HEK293 (cell line): ENCODE results near the gene LYPLAL1.

Source experiments
- CTCF ChIA-PET: fragments of 350-600 bp; formaldehyde crosslinking; extraction: SDS; loops from one replicate; lab custom pipeline; 2021; ENCODE audit warnings: antibody characterized with exemption; lab: Yijun Ruan, JAX
- POLR2A ChIA-PET: fragments of 300-600 bp; formaldehyde crosslinking; extraction: SDS; loops from one replicate; lab custom pipeline; 2020; ENCODE audit warnings: antibody characterized with exemption, inconsistent platforms; lab: Yijun Ruan, JAX
- H3K27ac ChIP-seq: fragments of 200-500 bp; sonication (Bioruptor generic); 2 replicates; pipeline ENCODE4 v1.5.1; 2014; ENCODE audit warnings: low read depth, low read length, control low read depth, inconsistent platforms; ENCODE audit errors: extremely low read depth
- H3K36me3 ChIP-seq, 2 experiments: fragments of 200-500 bp in 1 of 2; sonication (Bioruptor generic) in 1 of 2; 1 replicate in 1 of 2; 2 replicates in 1 of 2; pipeline ENCODE4 v1.5.1; 2014 to 2017; ENCODE audit warnings: inconsistent platforms in 2 of 2, low read length in 2 of 2; ENCODE audit not compliant: control insufficient read depth in 2 of 2, insufficient read depth in 1 of 2
- H3K4me1 ChIP-seq: fragments of 200-500 bp; sonication (Bioruptor generic); 2 replicates; pipeline ENCODE4 v1.5.1; 2014; ENCODE audit warnings: mild to moderate bottlenecking, low read length, inconsistent platforms; ENCODE audit not compliant: control insufficient read depth, insufficient read depth
- H3K4me3 ChIP-seq: 2 replicates; pipeline ENCODE4 v1.5.1; 2011; ENCODE audit warnings: low read depth, mild to moderate bottlenecking, control low read depth, low read length, moderate library complexity
- H3K9me3 ChIP-seq: fragments of 200-500 bp; sonication (Bioruptor generic); 2 replicates; pipeline ENCODE4 v1.5.1; 2014; ENCODE audit warnings: low read depth, low read length, inconsistent platforms; ENCODE audit not compliant: control insufficient read depth, insufficient read depth
- ATF2 ChIP-seq: fragments of 450-650 bp; formaldehyde crosslinking; IDR thresholded peaks from 2 replicates; pipeline ENCODE4 v1.5.1; 2016; ENCODE audit warnings: missing biosample characterization, missing genetic modification characterization, low read depth
- EGR2 ChIP-seq: fragments of 450-650 bp; formaldehyde crosslinking; IDR thresholded peaks from 2 replicates; pipeline ENCODE4 v1.5.1; 2016; ENCODE audit warnings: low read depth, missing biosample characterization, missing genetic modification characterization
- ELK4 ChIP-seq: IDR thresholded peaks from 2 replicates; pipeline ENCODE4 v1.6.1; 2011; ENCODE audit warnings: mild to moderate bottlenecking, low read depth, low read length, borderline replicate concordance
- FEZF1 ChIP-seq: fragments of 450-650 bp; formaldehyde crosslinking; IDR thresholded peaks from 2 replicates; pipeline ENCODE4 v1.5.1; 2016; ENCODE audit warnings: missing biosample characterization, missing genetic modification characterization
- GLIS1 ChIP-seq: fragments of 450-650 bp; formaldehyde crosslinking; IDR thresholded peaks from 2 replicates; pipeline ENCODE4 v1.5.1; 2016; ENCODE audit warnings: missing biosample characterization, missing genetic modification characterization
- IKZF3 ChIP-seq: fragments of 450-650 bp; IDR thresholded peaks from 2 replicates; pipeline ENCODE4 v1.5.0; 2018; ENCODE audit warnings: missing biosample characterization, mild to moderate bottlenecking, missing genetic modification characterization, moderate library complexity
- PRDM1 ChIP-seq: fragments of 450-650 bp; formaldehyde crosslinking; IDR thresholded peaks from 2 replicates; pipeline ENCODE4; 2016; ENCODE audit warnings: missing biosample characterization, missing genetic modification characterization
- PRDM2 ChIP-seq: fragments of 450-650 bp; formaldehyde crosslinking; IDR thresholded peaks from 2 replicates; pipeline ENCODE4 v1.5.1; 2016; ENCODE audit warnings: missing biosample characterization, missing genetic modification characterization, borderline replicate concordance
- SP2 ChIP-seq: fragments of 450-650 bp; formaldehyde crosslinking; IDR thresholded peaks from 2 replicates; pipeline ENCODE4 v1.5.1; 2016; ENCODE audit warnings: missing biosample characterization, missing genetic modification characterization
- ZBTB48 ChIP-seq: fragments of 450-650 bp; formaldehyde crosslinking; IDR thresholded peaks from 2 replicates; pipeline ENCODE4 v1.5.1; 2016; ENCODE audit warnings: missing biosample characterization, missing genetic modification characterization
- ZFHX2 ChIP-seq: fragments of 450-650 bp; formaldehyde crosslinking; conservative IDR thresholded peaks from 2 replicates; pipeline ENCODE4 v1.5.1; 2016; ENCODE audit warnings: missing biosample characterization, missing genetic modification characterization
- ZNF184 ChIP-seq: fragments of 450-650 bp; IDR thresholded peaks from 2 replicates; pipeline ENCODE4 v1.5.1; 2018; ENCODE audit warnings: missing biosample characterization, mild to moderate bottlenecking, missing genetic modification characterization
- ZNF2 ChIP-seq: fragments of 450-650 bp; formaldehyde crosslinking; IDR thresholded peaks from 2 replicates; pipeline ENCODE4 v1.5.1; 2016; ENCODE audit warnings: missing biosample characterization, missing genetic modification characterization
- ZNF248 ChIP-seq: fragments of 450-650 bp; formaldehyde crosslinking; IDR thresholded peaks from 2 replicates; pipeline ENCODE4 v1.5.1; 2017; ENCODE audit warnings: missing biosample characterization, missing genetic modification characterization
- ZNF362 ChIP-seq: fragments of 450-650 bp; formaldehyde crosslinking; IDR thresholded peaks from 2 replicates; pipeline ENCODE4 v1.5.1; 2016; ENCODE audit warnings: missing biosample characterization, missing genetic modification characterization
- ZNF664 ChIP-seq: fragments of 450-650 bp; formaldehyde crosslinking; IDR thresholded peaks from 2 replicates; pipeline ENCODE4 v1.5.1; 2016; ENCODE audit warnings: missing biosample characterization, missing genetic modification characterization
- ZNF843 ChIP-seq: fragments of 450-650 bp; formaldehyde crosslinking; IDR thresholded peaks from 2 replicates; pipeline ENCODE4 v1.5.1; 2016; ENCODE audit warnings: missing biosample characterization, missing genetic modification characterization

LYPLAL1 gene

GRCh38 chr1:219189021-219189824 lies 15.5 kb downstream of the LYPLAL1 start (continued):
- TF ChIP-seq PRDM2 (tag by site-specific recombination) (no peak), FEZF1 (tag by site-specific recombination) (peak; percentile 53; the same call in 1 of the 2 replicates), ZNF843 (0 out of 2 replicates have a peak, but pooled peaks have one; percentile 49), ZNF248 (tag by site-specific recombination) (no peak), ATF2 (tag by site-specific recombination) (0 out of 2 replicates have a peak, but pooled peaks have one; percentile 33), ZFHX2 (tag by site-specific recombination) (no peak), ZNF184 (tag by site-specific recombination) (0 out of 2 replicates have a peak, but pooled peaks have one; percentile 56), ZNF2 (no peak), ZNF362 (tag by site-specific recombination) (peak; percentile 98), ZBTB48 (tag by site-specific recombination) (no peak), IKZF3 (tag by site-specific recombination) (no peak), ELK4 (no peak), SP2 (tag by site-specific recombination) (no peak), PRDM1 (tag by site-specific recombination) (peak; percentile 22; the same call in 1 of the 2 replicates), GLIS1 (tag by site-specific recombination) (no peak)
- TF ChIP-seq, all 188 proteins: peak for 15

- TF ChIP-seq EGR2 (tag by site-specific recombination) (no peak), ZNF664 (tag by site-specific recombination) (peak; percentile 62; the same call in 1 of the 2 replicates)
- Histone ChIP-seq H3K36me3 (peaks cover 0 to 15% of the 10 kb centered on the region in 2 experiments; a peak in 1 of 3 replicates), H3K27ac (no peak overlapping the region), H3K4me1 (0 out of 2 replicates have a peak, but pooled peaks cover 3% of the 10 kb centered on the region), H3K4me3 (no peak overlapping the region), H3K9me3 (no peaks in the 10 kb centered on the region)
- ChIA-PET CTCF (interaction anchor here (1.0 kb wide), 1 partner anchor 196 kb away, joined by 5 read pairs; no protein-coding TSS in a partner anchor), POLR2A (no interaction called here)
Observed at GRCh38 chr1:219189952-219190351, 16.3 kb downstream of the LYPLAL1 start.
